ENCODE results near the gene PSMA5. TPM values are rescaled to one million over a fixed set of nuclear protein-coding genes. Genes with fewer than 3 reads are reported as not detected.

The PSMA5 gene
- total RNA-seq, 1 donor from 2014 or later: 72.8 TPM

DNA sequence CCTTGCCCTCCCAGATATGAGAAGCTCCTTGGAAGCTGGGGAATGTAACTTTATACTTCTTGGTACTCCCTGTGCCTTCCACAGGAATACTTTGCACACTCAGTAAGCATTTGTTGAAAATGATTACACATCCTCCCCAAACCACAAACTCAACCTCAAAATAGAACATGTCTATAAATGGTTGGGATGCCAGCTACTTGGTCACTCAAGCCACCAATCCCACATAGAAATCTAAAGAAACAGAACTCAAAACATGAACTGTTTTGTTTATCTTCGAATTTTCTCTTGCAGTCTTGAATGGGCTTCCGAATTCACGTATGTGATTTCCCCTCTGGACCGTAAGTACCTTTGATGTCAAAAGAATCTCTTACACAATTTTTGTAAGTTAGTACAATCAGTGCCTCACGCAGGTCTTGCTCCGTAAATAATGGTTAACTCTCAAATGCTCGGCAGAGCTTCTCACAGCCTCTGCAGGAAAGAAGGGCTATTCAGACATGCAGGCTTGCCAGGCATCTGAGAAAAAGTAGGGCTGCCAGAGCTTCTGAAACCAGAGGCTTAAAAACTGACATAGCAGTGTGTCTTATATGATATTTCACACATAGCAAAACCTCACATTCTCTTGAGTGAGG lies 55.4 kb downstream of the PSMA5 start:
- peak; percentile 94 for DNase-seq (ENCODE audit: low read depth)

GRCh38 chr1:109369167-109369746 lies 57.0 kb downstream of the PSMA5 start:
- DNase-seq (ENCODE audit: low read depth): peak; percentile 65

DNA sequence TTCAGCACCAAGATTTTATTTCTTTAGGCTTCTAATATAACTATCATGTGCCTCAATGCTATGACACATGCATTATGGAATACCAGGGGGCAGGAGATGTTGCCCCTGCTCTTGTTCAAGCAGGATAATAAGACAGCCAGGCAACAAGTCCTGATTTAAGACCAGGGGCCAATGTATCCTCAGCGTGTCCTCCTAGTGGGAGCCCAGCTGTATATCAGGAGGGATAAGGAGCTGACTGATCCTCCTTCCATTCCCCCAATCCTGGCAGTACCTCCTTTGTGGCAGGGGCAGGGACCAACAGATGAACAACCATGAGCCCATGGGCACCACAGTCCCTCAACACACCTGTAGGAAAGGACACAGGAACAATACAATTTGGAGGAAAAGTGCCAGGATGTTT lies 57.8 kb downstream of the PSMA5 start:
- no peak for DNase-seq (ENCODE audit: low read depth)

DNA sequence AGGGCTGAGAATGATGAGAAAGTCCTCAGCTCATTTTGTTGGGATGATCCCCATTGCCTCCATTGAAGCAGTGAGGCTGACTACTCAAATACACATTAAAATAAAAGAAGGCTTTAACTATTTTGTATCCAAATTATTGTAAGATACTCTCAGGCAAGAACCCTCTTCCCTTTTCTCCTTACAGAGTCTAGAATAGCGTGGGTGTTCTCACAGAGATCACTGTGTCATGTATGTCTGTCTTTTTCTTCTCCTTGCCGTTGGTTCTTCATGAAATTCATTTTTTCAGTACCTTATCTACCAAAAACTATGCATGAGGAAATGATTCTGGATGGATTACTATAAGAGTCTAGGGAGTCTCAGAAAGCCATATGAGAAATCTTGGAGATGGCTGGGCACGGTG lies 58.6 kb downstream of the PSMA5 start:
- DNase-seq (ENCODE audit: low read depth): no peak

DNA sequence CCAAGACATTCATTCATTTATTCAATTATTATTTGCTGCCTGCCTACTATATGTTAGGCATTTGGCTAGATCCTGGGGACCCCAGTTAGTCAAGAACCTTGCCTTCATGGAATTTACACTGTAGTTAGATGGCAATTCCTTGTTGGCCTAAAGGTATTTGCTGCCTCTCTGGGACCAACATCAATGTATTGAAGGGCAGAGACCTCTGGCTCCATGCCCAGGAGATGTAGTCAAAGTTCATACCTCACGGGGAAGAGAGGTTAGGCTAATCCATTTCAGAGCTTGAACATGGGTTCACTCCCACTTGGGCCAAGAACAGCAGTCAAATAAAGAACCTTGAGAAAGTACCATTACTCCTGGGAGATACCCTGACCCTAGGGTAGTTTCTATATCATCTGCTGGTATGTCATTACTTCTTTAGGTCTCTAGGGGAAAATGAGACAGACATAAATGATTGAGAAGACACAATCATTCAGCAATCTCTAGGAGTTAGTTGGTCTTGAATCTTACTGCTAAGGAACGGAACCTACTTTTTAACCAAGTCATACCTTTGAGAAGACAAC lies 60.5 kb downstream of the PSMA5 start:
- DNase-seq (ENCODE audit: low read depth): no peak

GRCh38 chr1:109361649-109362048 lies 64.6 kb downstream of the PSMA5 start:
- peak; percentile 46 for DNase-seq (ENCODE audit: low read depth)

GRCh38 chr1:109361069-109361468 lies 65.2 kb downstream of the PSMA5 start:
- DNase-seq (ENCODE audit: low read depth): no peak

- no peak for DNase-seq (ENCODE audit: low read depth)
These were observed 68.6 kb downstream of the PSMA5 start for GRCh38 chr1:109357616-109358015.

GRCh38 chr1:109356915-109357314 lies 69.3 kb downstream of the PSMA5 start:
- DNase-seq (ENCODE audit: low read depth): no peak

GRCh38 chr1:109356505-109356904 lies 69.7 kb downstream of the PSMA5 start:
- no peak for DNase-seq (ENCODE audit: low read depth)

DNA sequence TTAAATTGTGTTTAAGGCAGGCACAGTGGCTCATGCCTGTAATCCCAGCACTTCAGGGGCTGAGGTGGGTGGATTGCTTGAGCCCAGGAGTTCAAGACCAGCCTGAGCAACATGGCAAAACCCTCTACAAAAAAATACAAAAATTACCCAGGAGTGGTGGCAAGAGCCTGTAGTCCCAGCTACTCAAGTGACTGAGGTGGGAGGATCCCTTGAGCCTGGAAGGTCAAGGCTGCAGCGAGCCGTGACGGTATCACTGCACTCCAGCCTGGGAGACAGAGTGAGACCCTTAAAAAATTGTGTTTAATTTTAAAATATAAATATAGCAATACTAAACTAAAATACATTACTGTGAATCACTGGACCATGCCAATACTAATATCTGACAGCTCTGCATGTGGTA lies 71.3 kb downstream of the PSMA5 start:
- DNase-seq (ENCODE audit: low read depth): no peak

GRCh38 chr1:109351457-109351856 lies 74.8 kb downstream of the PSMA5 start:
- DNase-seq (ENCODE audit: low read depth): no peak

DNA sequence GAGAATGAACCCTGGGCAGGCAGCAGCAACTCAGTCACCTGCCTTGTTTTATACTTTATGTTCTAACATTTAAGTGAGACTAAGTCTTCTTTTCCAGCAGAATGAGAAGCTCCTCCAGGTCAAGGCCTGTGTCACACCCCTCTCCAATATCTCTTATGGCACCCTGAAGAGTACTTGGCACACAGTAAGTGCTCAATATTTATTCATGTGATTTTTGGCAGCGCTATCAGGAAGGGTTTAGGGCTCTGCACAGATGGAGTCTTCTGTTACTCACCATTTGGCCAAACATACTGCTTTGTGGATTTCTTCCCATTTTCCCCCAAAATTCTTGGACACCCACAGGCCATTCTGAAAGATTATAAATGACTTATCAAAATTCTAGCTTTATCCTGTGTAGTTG lies 75.6 kb downstream of the PSMA5 start:
- no peak for DNase-seq (ENCODE audit: low read depth)

- no peak for DNase-seq (ENCODE audit: low read depth)
These were observed 76.1 kb downstream of the PSMA5 start for GRCh38 chr1:109350182-109350581.

Other genes starting within 250 kb of the PSMA5 start
- 146 and 160 TPM in 2 replicates for gene SARS1, start 212.5 kb downstream of the PSMA5 start, total RNA-seq
- 0.31 and 0.43 TPM in 2 replicates for gene CELSR2, start 176.9 kb downstream of the PSMA5 start, total RNA-seq
- gene PSRC1, start 143.3 kb downstream of the PSMA5 start, total RNA-seq: 3.6 and 4.0 TPM in 2 replicates
- 1.1 TPM in 1 of 2 replicates, not detected in the other for gene MYBPHL, start 119.4 kb downstream of the PSMA5 start, total RNA-seq
- 61.8 and 69.7 TPM in 2 replicates for gene SORT1, start 28.5 kb downstream of the PSMA5 start, total RNA-seq
- 14.7 and 15.8 TPM in 2 replicates for gene SYPL2, start 40.1 kb upstream of the PSMA5 start, total RNA-seq
- gene ATXN7L2, start 57.5 kb upstream of the PSMA5 start, total RNA-seq: 6.1 and 6.7 TPM in 2 replicates
- gene CYB561D1, start 67.6 kb upstream of the PSMA5 start, total RNA-seq: 3.9 and 6.1 TPM in 2 replicates
- 0.37 and 0.42 TPM in 2 replicates for gene AMIGO1, start 83.3 kb upstream of the PSMA5 start, total RNA-seq
- gene GPR61, start 113.4 kb upstream of the PSMA5 start, total RNA-seq: 0.13 and 0.21 TPM in 2 replicates
- 6.0 and 6.6 TPM in 2 replicates for gene GNAI3, start 122.2 kb upstream of the PSMA5 start, total RNA-seq
- 0.13 TPM in 1 of 2 replicates, not detected in the other for gene GNAT2, start 193.2 kb upstream of the PSMA5 start, total RNA-seq
- gene AMPD2, start 193.4 kb upstream of the PSMA5 start, total RNA-seq: 54.9 and 60.4 TPM in 2 replicates
- 5.5 and 5.8 TPM in 2 replicates for gene GSTM4, start 229.7 kb upstream of the PSMA5 start, total RNA-seq
- 22.6 and 28.5 TPM in 2 replicates for gene GSTM2, start 241.6 kb upstream of the PSMA5 start, total RNA-seq